ENCODE results near the gene CREB1. TPM values are rescaled to one million over a fixed set of nuclear protein-coding genes. Genes with fewer than 3 reads are reported as not detected.
"Not testable (repeated sequence)": the region's sequence is repeated elsewhere in the genome, so short reads cannot be mapped to it uniquely, and the experiment has no call there.

The CREB1 gene
- total RNA-seq, 1 donor from 2014 or later: 98.2 TPM

- Mint-ChIP-seq H3K4me1 (ENCODE audit: low read depth) (peaks cover 6% of the 10 kb centered on the region), H3K4me3 (no peak overlapping the region), H3K27me3 (ENCODE audit: insufficient read depth) (peaks cover 5% of the 10 kb centered on the region), H3K27ac (no peak overlapping the region), H3K9me3 (no peaks in the 10 kb centered on the region), H3K36me3 (ENCODE audit: low read depth) (no peaks in the 10 kb centered on the region)
- intact Hi-C loops (cut with micrococcal nuclease): loop anchor here (5.0 kb wide), 1 partner anchor 35 kb away; the partner anchor contains the start of gene CREB1
- no peak for DNase-seq (ENCODE audit: low spot score)
These were observed 37.3 kb upstream of the CREB1 start for GRCh38 chr2:207492461-207492860.

- H3K4me3 Mint-ChIP-seq: no peak overlapping the region
- peaks cover 3% of the 10 kb centered on the region for H3K4me1 Mint-ChIP-seq (ENCODE audit: low read depth)
- H3K27ac Mint-ChIP-seq: no peak overlapping the region
These were observed 35.6 kb upstream of the CREB1 start for GRCh38 chr2:207494137-207494536.

GRCh38 chr2:207496936-207497335 lies 32.8 kb upstream of the CREB1 start:
- H3K27ac Mint-ChIP-seq; intact Hi-C loops (cut with micrococcal nuclease); DNase-seq (ENCODE audit: low spot score); H3K36me3 Mint-ChIP-seq (ENCODE audit: low read depth); H3K9me3 Mint-ChIP-seq; H3K4me3 Mint-ChIP-seq; H3K27me3 Mint-ChIP-seq (ENCODE audit: insufficient read depth): not testable (repeated sequence)
- H3K4me1 Mint-ChIP-seq (ENCODE audit: low read depth): peaks cover 27% of the 10 kb centered on the region

More at GRCh38 chr2:207494137-207494536, 35.6 kb upstream of the CREB1 start:
- Mint-ChIP-seq H3K9me3 (no peaks in the 10 kb centered on the region), H3K36me3 (ENCODE audit: low read depth) (no peaks in the 10 kb centered on the region), H3K27me3 (ENCODE audit: insufficient read depth) (peaks cover 3% of the 10 kb centered on the region)
- intact Hi-C loops (cut with micrococcal nuclease): loop anchor here (5.0 kb wide), 1 partner anchor 33 kb away; the partner anchor contains the start of gene CREB1
- no peak for DNase-seq (ENCODE audit: low spot score)

GRCh38 chr2:207497596-207497995 lies 32.2 kb upstream of the CREB1 start:
- Mint-ChIP-seq H3K27me3 (ENCODE audit: insufficient read depth) (peaks cover 3% of the 10 kb centered on the region), H3K4me3 (no peak overlapping the region), H3K9me3 (no peaks in the 10 kb centered on the region), H3K27ac (no peak overlapping the region), H3K36me3 (ENCODE audit: low read depth) (no peaks in the 10 kb centered on the region), H3K4me1 (ENCODE audit: low read depth) (peaks cover 33% of the 10 kb centered on the region)
- intact Hi-C loops (cut with micrococcal nuclease): no loop called here
- no peak for DNase-seq (ENCODE audit: low spot score)

- Mint-ChIP-seq H3K36me3 (ENCODE audit: low read depth) (no peaks in the 10 kb centered on the region), H3K4me1 (ENCODE audit: low read depth) (peaks cover 42% of the 10 kb centered on the region), H3K27me3 (ENCODE audit: insufficient read depth) (no peaks in the 10 kb centered on the region), H3K9me3 (no peaks in the 10 kb centered on the region), H3K4me3 (no peak overlapping the region), H3K27ac (no peak overlapping the region)
- DNase-seq (ENCODE audit: low spot score): no peak
- intact Hi-C loops (cut with micrococcal nuclease): no loop called here
These were observed 31.3 kb upstream of the CREB1 start for GRCh38 chr2:207498427-207498826.

- intact Hi-C loops (cut with micrococcal nuclease): no loop called here
- DNase-seq (ENCODE audit: low spot score): no peak
- no peak overlapping the region for H3K27ac Mint-ChIP-seq
- H3K4me3 Mint-ChIP-seq: no peak overlapping the region
- no peaks in the 10 kb centered on the region for H3K27me3 Mint-ChIP-seq (ENCODE audit: insufficient read depth)
- no peaks in the 10 kb centered on the region for H3K9me3 Mint-ChIP-seq
- no peaks in the 10 kb centered on the region for H3K36me3 Mint-ChIP-seq (ENCODE audit: low read depth)
- H3K4me1 Mint-ChIP-seq (ENCODE audit: low read depth): peaks cover 48% of the 10 kb centered on the region
These were observed 30.6 kb upstream of the CREB1 start for GRCh38 chr2:207499114-207499513.

GRCh38 chr2:207501802-207502576 lies 27.8 kb upstream of the CREB1 start:
- Mint-ChIP-seq H3K36me3 (ENCODE audit: low read depth) (no peaks in the 10 kb centered on the region), H3K27me3 (ENCODE audit: insufficient read depth) (no peaks in the 10 kb centered on the region), H3K27ac (no peak overlapping the region), H3K4me3 (peak overlapping the region; percentile 30), H3K9me3 (no peaks in the 10 kb centered on the region), H3K4me1 (ENCODE audit: low read depth) (peaks cover 77% of the 10 kb centered on the region)
- DNase-seq (ENCODE audit: low spot score): no peak
- intact Hi-C loops (cut with micrococcal nuclease): no loop called here

- no peak overlapping the region for H3K4me3 Mint-ChIP-seq
- no peak overlapping the region for H3K27ac Mint-ChIP-seq
- H3K9me3 Mint-ChIP-seq: no peaks in the 10 kb centered on the region
- H3K27me3 Mint-ChIP-seq (ENCODE audit: insufficient read depth): no peaks in the 10 kb centered on the region
- H3K36me3 Mint-ChIP-seq (ENCODE audit: low read depth): no peaks in the 10 kb centered on the region
- intact Hi-C loops (cut with micrococcal nuclease): no loop called here
- peaks cover 80% of the 10 kb centered on the region for H3K4me1 Mint-ChIP-seq (ENCODE audit: low read depth)
- no peak for DNase-seq (ENCODE audit: low spot score)
These were observed 27.1 kb upstream of the CREB1 start for GRCh38 chr2:207502577-207503198.

GRCh38 chr2:207503234-207503633 lies 26.5 kb upstream of the CREB1 start:
- H3K4me3 Mint-ChIP-seq: no peak overlapping the region
- H3K4me1 Mint-ChIP-seq (ENCODE audit: low read depth): peaks cover 80% of the 10 kb centered on the region
- no peaks in the 10 kb centered on the region for H3K27me3 Mint-ChIP-seq (ENCODE audit: insufficient read depth)
- H3K36me3 Mint-ChIP-seq (ENCODE audit: low read depth): no peaks in the 10 kb centered on the region
- intact Hi-C loops (cut with micrococcal nuclease): no loop called here
- H3K9me3 Mint-ChIP-seq: no peaks in the 10 kb centered on the region
- H3K27ac Mint-ChIP-seq: no peak overlapping the region
- DNase-seq (ENCODE audit: low spot score): no peak

- H3K36me3 Mint-ChIP-seq (ENCODE audit: low read depth): no peaks in the 10 kb centered on the region
- no peak overlapping the region for H3K27ac Mint-ChIP-seq
- no peaks in the 10 kb centered on the region for H3K27me3 Mint-ChIP-seq (ENCODE audit: insufficient read depth)
- DNase-seq (ENCODE audit: low spot score): no peak
- H3K9me3 Mint-ChIP-seq: peaks cover 4% of the 10 kb centered on the region
- intact Hi-C loops (cut with micrococcal nuclease): loop anchor here (1.0 kb wide), 2 partner anchors 10 to 25 kb away; partner anchors contain the start of gene CREB1
- H3K4me1 Mint-ChIP-seq (ENCODE audit: low read depth): peaks cover 73% of the 10 kb centered on the region
- peak overlapping the region; percentile 3 for H3K4me3 Mint-ChIP-seq
These were observed 25.1 kb upstream of the CREB1 start for GRCh38 chr2:207504513-207505170.

GRCh38 chr2:207505171-207505570 lies 24.6 kb upstream of the CREB1 start:
- no peak overlapping the region for H3K27ac Mint-ChIP-seq
- peak overlapping the region; percentile 3 for H3K4me3 Mint-ChIP-seq
- no peak for DNase-seq (ENCODE audit: low spot score)
- intact Hi-C loops (cut with micrococcal nuclease): loop anchor here (1.0 kb wide), 2 partner anchors 9 to 24 kb away; partner anchors contain the start of gene CREB1
- no peaks in the 10 kb centered on the region for H3K27me3 Mint-ChIP-seq (ENCODE audit: insufficient read depth)
- H3K4me1 Mint-ChIP-seq (ENCODE audit: low read depth): peaks cover 68% of the 10 kb centered on the region
- peaks cover 4% of the 10 kb centered on the region for H3K9me3 Mint-ChIP-seq
- peaks cover 1% of the 10 kb centered on the region for H3K36me3 Mint-ChIP-seq (ENCODE audit: low read depth)

- peaks cover 1% of the 10 kb centered on the region for H3K36me3 Mint-ChIP-seq (ENCODE audit: low read depth)
- no peaks in the 10 kb centered on the region for H3K27me3 Mint-ChIP-seq (ENCODE audit: insufficient read depth)
- peak overlapping the region; percentile 30 for H3K27ac Mint-ChIP-seq
- intact Hi-C loops (cut with micrococcal nuclease): loop anchor here (1.0 to 2.0 kb wide), 3 partner anchors 9 to 24 kb away; partner anchors contain the start of gene CREB1
- DNase-seq (ENCODE audit: low spot score): no peak
- peaks cover 62% of the 10 kb centered on the region for H3K4me1 Mint-ChIP-seq (ENCODE audit: low read depth)
- H3K4me3 Mint-ChIP-seq: peak overlapping the region; percentile 11
- H3K9me3 Mint-ChIP-seq: peaks cover 4% of the 10 kb centered on the region
These were observed 24.0 kb upstream of the CREB1 start for GRCh38 chr2:207505728-207506127.

GRCh38 chr2:207506426-207506825 lies 23.3 kb upstream of the CREB1 start:
- peak overlapping the region; percentile 72 for H3K27ac Mint-ChIP-seq
- peak overlapping the region; percentile 62 for H3K4me3 Mint-ChIP-seq

More at GRCh38 chr2:207506426-207506825, 23.3 kb upstream of the CREB1 start:
- H3K27me3 Mint-ChIP-seq (ENCODE audit: insufficient read depth): no peaks in the 10 kb centered on the region
- intact Hi-C loops (cut with micrococcal nuclease): loop anchor here (2.0 kb wide), 1 partner anchor 14 kb away; no protein-coding TSS in a partner anchor
- H3K4me1 Mint-ChIP-seq (ENCODE audit: low read depth): peaks cover 58% of the 10 kb centered on the region
- no peak for DNase-seq (ENCODE audit: low spot score)
- H3K36me3 Mint-ChIP-seq (ENCODE audit: low read depth): peaks cover 1% of the 10 kb centered on the region
- H3K9me3 Mint-ChIP-seq: peaks cover 4% of the 10 kb centered on the region
